GM12878 (cell line): Measurements from ENCODE around the gene ANKRD45. TPM values are rescaled to one million over a fixed set of nuclear protein-coding genes. Genes with fewer than 3 reads are reported as not detected.
"Not testable (repeated sequence)": the region's sequence is repeated elsewhere in the genome, so short reads cannot be mapped to it uniquely, and the experiment has no call there.

Experiments
- ATAC-seq: fragments of 200-7000 bp; cut with Tn5 transposase; 3 replicates; pipeline ENCODE4 v1.9.1; 2020; ENCODE audit warnings: mild to moderate bottlenecking, moderate library complexity
- BruUV-seq: library from RNA; stranded (reverse); fragments of 400-500 nt; replicated peaks from 2 replicates; lab custom pipeline; 2021; lab: Mats Ljungman, UMichigan
- CTCF ChIA-PET: fragments of 300-600 bp; sonication (Branson Sonifier 250); formaldehyde crosslinking; extraction: SDS; loops from one replicate; lab custom pipeline; 2021; ENCODE audit warnings: inconsistent platforms; lab: Yijun Ruan, JAX
- POLR2A ChIA-PET: fragments of 350-600 bp; formaldehyde crosslinking; extraction: SDS; loops from one replicate; lab custom pipeline; 2021; ENCODE audit warnings: inconsistent platforms; lab: Charles Lee
- RAD21 ChIA-PET: fragments of 300-600 bp; sonication (Branson Sonifier 250); formaldehyde crosslinking; loops from one replicate; lab custom pipeline; 2023; ENCODE audit warnings: antibody characterized with exemption; ENCODE audit not compliant: unreplicated experiment; lab: Charles Lee
- SMC1A ChIA-PET: fragments of 300-600 bp; sonication (Branson Sonifier 250); formaldehyde crosslinking; loops from one replicate; lab custom pipeline; 2023; ENCODE audit not compliant: unreplicated experiment, uncharacterized antibody; lab: Charles Lee
- DNase-seq: peaks from one replicate; pipeline ENCODE4 v3.0.0-alpha.2; 2011; ENCODE audit warnings: low read depth, low spot score
- FAIRE-seq: peaks from 3 replicates; lab custom pipeline; 2011; peaks lifted over from hg19 to GRCh38; lab: Jason Lieb, UNC
- H2AFZ ChIP-seq: 2 replicates; pipeline ENCODE4 v1.6.0; 2011; ENCODE audit warnings: low read depth, low read length, control low read depth; ENCODE audit not compliant: control insufficient read depth
- H3K27ac ChIP-seq: 2 replicates; pipeline ENCODE4 v1.5.1; 2011; ENCODE audit warnings: control low read depth; ENCODE audit not compliant: control insufficient read depth, insufficient read depth
- H3K27me3 ChIP-seq, 2 experiments: replicated peaks in 1 of 2; 2 replicates each; pipeline versions ENCODE4 v1.6.0 to v1.6.1; 2011; ENCODE audit warnings: low read length in 1 of 2; ENCODE audit not compliant: control insufficient read depth in 2 of 2, insufficient read depth in 2 of 2
- H3K36me3 ChIP-seq, 2 experiments: 2 replicates each; pipeline ENCODE4 v1.5.1; 2011; ENCODE audit warnings: low read length in 1 of 2; ENCODE audit not compliant: control insufficient read depth in 2 of 2, insufficient read depth in 2 of 2
- H3K4me1 ChIP-seq: 2 replicates; pipeline ENCODE4 v1.6.1; 2011; ENCODE audit warnings: mild to moderate bottlenecking, low read length, moderate library complexity, mixed read lengths; ENCODE audit not compliant: control insufficient read depth, insufficient read depth
- H3K4me2 ChIP-seq: 2 replicates; pipeline ENCODE4 v1.6.0; 2011; ENCODE audit warnings: control low read depth; ENCODE audit not compliant: control insufficient read depth, insufficient read depth
- H3K4me3 ChIP-seq: fragments of 200-600 bp; sonication (generic); 2 replicates; pipeline ENCODE4 v1.5.1; 2016
- H3K79me2 ChIP-seq: 2 replicates; pipeline ENCODE4 v1.6.0; 2011; ENCODE audit warnings: low read length; ENCODE audit not compliant: control insufficient read depth, insufficient read depth
- H3K9ac ChIP-seq: 2 replicates; pipeline ENCODE4 v1.8.0; 2011; ENCODE audit warnings: low read length, control low read depth, mixed read lengths; ENCODE audit not compliant: control insufficient read depth, insufficient read depth
- H3K9me3 ChIP-seq: replicated peaks from 3 replicates; pipeline ENCODE4 v1.5.1; 2011; ENCODE audit warnings: mild to moderate bottlenecking, low read length; ENCODE audit not compliant: control insufficient read depth, insufficient read depth
- H4K20me1 ChIP-seq: 2 replicates; pipeline ENCODE4 v1.6.0; 2011; ENCODE audit not compliant: control insufficient read depth, insufficient read depth
- CTCF ChIP-seq, 3 experiments: IDR thresholded peaks in 2 of 3; conservative IDR thresholded peaks in 1 of 3; 2 replicates each; pipeline ENCODE4 v1.5.1; 2011; ENCODE audit warnings: low read depth in 3 of 3, low read length in 3 of 3, mild to moderate bottlenecking in 3 of 3, control low read depth in 2 of 3, moderate library complexity in 2 of 3, inconsistent platforms in 1 of 3, mixed read lengths in 1 of 3; ENCODE audit not compliant: control insufficient read depth in 2 of 3, insufficient read depth in 1 of 3; ENCODE audit errors: extremely low read depth in 1 of 3
- POLR2AphosphoS5 ChIP-seq: IDR thresholded peaks from 2 replicates; pipeline ENCODE4 v1.6.1; 2011; ENCODE audit warnings: mild to moderate bottlenecking, low read length, inconsistent platforms
- RCOR1 ChIP-seq: conservative IDR thresholded peaks from 2 replicates; pipeline ENCODE4 v1.6.1; 2012; ENCODE audit warnings: low read depth, low read length, improper control_type of control experiment
- USF2 ChIP-seq: IDR thresholded peaks from 2 replicates; pipeline ENCODE4 v1.6.1; 2011; ENCODE audit warnings: low read depth, low read length, improper control_type of control experiment, borderline replicate concordance
- ZNF217 ChIP-seq: fragments of 450-650 bp; IDR thresholded peaks from 2 replicates; pipeline ENCODE4 v1.6.1; 2017; ENCODE audit warnings: antibody characterized with exemption, mild to moderate bottlenecking
- ZNF622 ChIP-seq: fragments of 450-650 bp; IDR thresholded peaks from 2 replicates; pipeline ENCODE4 v1.6.1; 2017; ENCODE audit warnings: mild to moderate bottlenecking, inconsistent platforms
- WGBS: methylation state at CpG from one replicate; pipeline ENCODE4 v1.1.6; 2016; ENCODE audit warnings: low lambda C conversion rate; ENCODE audit not compliant: insufficient replicate concordance, insufficient coverage; ENCODE audit errors: missing lambda C conversion rate; 5-methylcytosine and 5-hydroxymethylcytosine counted together
- in situ Hi-C: fragments of 300-500 bp; cut with MboI; formaldehyde crosslinking; loops from 9 replicates; pipeline ENCODE4 v1.14.3; 2018; ENCODE audit warnings: mixed read lengths
- intact Hi-C: fragments of 100-400 bp; cut with micrococcal nuclease; formaldehyde crosslinking; loops from one replicate; pipeline ENCODE4 v1.14.2; 2022; ENCODE audit not compliant: unreplicated experiment
- polyA plus RNA-seq, 11 experiments: library from polyadenylated mRNA; depleted of rRNA in 4 of 11; unstranded in 6 of 11; stranded (reverse) in 5 of 11; fragments of >200 nt; fragmentation: Nextera tagmentation in 4 of 11; fragmentation: Illumina TruSeq in 1 of 11; extraction: Ambion mirVana in 4 of 11; extraction: Trizol in 1 of 11; gene quantifications; 1 replicate in 1 of 11; 2 replicates in 10 of 11; pipeline versions ENCODE4 v1.2.1 to v1.2.3, GENCODE V29; 2011 to 2016; ENCODE audit warnings: inconsistent platforms in 2 of 11, missing spikeins in 2 of 11, low read depth in 1 of 11
- total RNA-seq, 4 experiments: library from RNA; depleted of rRNA in 3 of 4; stranded (reverse); fragments of >200 nt in 3 of 4; fragmentation: Illumina TruSeq in 1 of 4; extraction: Trizol in 1 of 4; gene quantifications; 2 replicates each; pipeline versions ENCODE4 v1.2.1 to v1.2.3, GENCODE V29; 2013 to 2021

ANKRD45 gene
- total and polyA plus RNA-seq, 10 of the 15 experiments (the other 5 are each of a cell fraction or from before 2014, with no cell fraction given): 0.04 to 0.15 (median 0.13) TPM; not detected in 5

- TF ChIP-seq CTCF (IDR thresholded peaks at IDR 0.05 in 2 of 3, conservative IDR thresholded peaks at IDR 0.05 in 1 of 3; ENCODE audit: control insufficient read depth in 2 of 3, extremely low read depth in 1 of 3, insufficient read depth in 1 of 3, low read depth in 3 of 3, low read length in 3 of 3) (no peak), ZNF217 (no peak), ZNF622 (no peak), USF2 (no peak), POLR2AphosphoS5 (no peak), RCOR1 (no peak)
Observed at GRCh38 chr1:173646656-173647055, 23.0 kb downstream of the ANKRD45 start (continued).

- H3K36me3 ChIP-seq, H3K4me1 ChIP-seq, DNase-seq, H4K20me1 ChIP-seq, H3K27me3 ChIP-seq, ATAC-seq, intact Hi-C loops, H3K9ac ChIP-seq, RAD21 ChIA-PET, H3K9me3 ChIP-seq, POLR2A ChIA-PET, H3K4me2 ChIP-seq, H3K4me3 ChIP-seq, BruUV-seq, H2AFZ ChIP-seq, in situ Hi-C loops, H3K79me2 ChIP-seq, H3K27ac ChIP-seq: not testable (repeated sequence)
- ChIA-PET SMC1A (interaction anchor here (1.1 to 1.3 kb wide), 2 partner anchors 15 to 52 kb away, joined by 3 read pairs; no protein-coding TSS in a partner anchor), CTCF (interaction anchor here (0.6 to 0.9 kb wide), 2 partner anchors 32 to 42 kb away, joined by 3 read pairs; no protein-coding TSS in a partner anchor)
- FAIRE-seq: peak; percentile 61
- WGBS: 71% methylated on average over 4 of the region's 4 CpGs
Observed at GRCh38 chr1:173642450-173643139, 27.1 kb downstream of the ANKRD45 start.
